Mesenchymal stem cell (in vitro differentiated cells and primary cell): ENCODE measurements around the gene RCAN1.

ENCODE experiments used
- DNase-seq: peaks from one replicate; pipeline ENCODE4 v3.0.0-alpha.2; 2013
- H2AFZ ChIP-seq: one replicate; pipeline ENCODE4 v1.6.1; 2013; ENCODE audit warnings: low read depth, mild to moderate bottlenecking, control low read depth, inconsistent platforms, low read length, moderate library complexity
- H2AK5ac ChIP-seq: 2 replicates; pipeline ENCODE4 v1.6.1; 2013; ENCODE audit warnings: low read length, moderate library complexity, mild to moderate bottlenecking, inconsistent platforms; ENCODE audit not compliant: severe bottlenecking
- H2BK120ac ChIP-seq: one replicate; pipeline ENCODE4 v1.6.1; 2013; ENCODE audit warnings: low read depth, mild to moderate bottlenecking, inconsistent platforms, low read length, moderate library complexity
- H2BK12ac ChIP-seq, 2 experiments: one replicate each; pipeline ENCODE4 v1.6.1; 2013; ENCODE audit warnings: inconsistent platforms in 2 of 2, low read length in 2 of 2, mild to moderate bottlenecking in 2 of 2, moderate library complexity in 2 of 2, control low read depth in 1 of 2
- H2BK15ac ChIP-seq: one replicate; pipeline ENCODE4 v1.6.1; 2013; ENCODE audit warnings: mild to moderate bottlenecking, low read depth, inconsistent platforms; ENCODE audit not compliant: poor library complexity, severe bottlenecking
- H2BK5ac ChIP-seq: 2 replicates; pipeline ENCODE4 v1.6.1; 2013; ENCODE audit warnings: low read depth, mild to moderate bottlenecking, low read length, control low read depth, inconsistent platforms; ENCODE audit not compliant: poor library complexity, severe bottlenecking
- H3K14ac ChIP-seq, 2 experiments: one replicate each; pipeline ENCODE4 v1.6.1; 2013; ENCODE audit warnings: inconsistent platforms in 2 of 2, low read length in 2 of 2, control low read depth in 1 of 2, mild to moderate bottlenecking in 1 of 2, moderate library complexity in 1 of 2
- H3K18ac ChIP-seq, 2 experiments: one replicate each; pipeline ENCODE4 v1.6.1; 2013; ENCODE audit warnings: inconsistent platforms in 2 of 2, low read length in 2 of 2, control low read depth in 1 of 2, low read depth in 1 of 2, mild to moderate bottlenecking in 1 of 2
- H3K23ac ChIP-seq, 2 experiments: one replicate each; pipeline ENCODE4 v1.6.1; 2013; ENCODE audit warnings: inconsistent platforms in 2 of 2, low read length in 2 of 2, mild to moderate bottlenecking in 2 of 2, moderate library complexity in 2 of 2, control low read depth in 1 of 2
- H3K27ac ChIP-seq: 2 replicates; pipeline ENCODE4 v1.5.1; 2013; ENCODE audit warnings: mild to moderate bottlenecking, moderate library complexity, low read length, control low read depth, inconsistent platforms; ENCODE audit not compliant: poor library complexity, severe bottlenecking
- H3K27me3 ChIP-seq, 2 experiments: 2 replicates each; pipeline versions ENCODE4 v1.6.1 to v1.7.0; 2013; ENCODE audit warnings: low read length in 2 of 2, mild to moderate bottlenecking in 2 of 2, moderate library complexity in 2 of 2, control low read depth in 1 of 2, inconsistent platforms in 1 of 2; ENCODE audit not compliant: control insufficient read depth in 1 of 2, insufficient read depth in 1 of 2
- H3K36me3 ChIP-seq, 2 experiments: 2 replicates each; pipeline versions ENCODE4 v1.6.1 to v1.7.0; 2013; ENCODE audit warnings: low read length in 2 of 2, control low read depth in 1 of 2, inconsistent platforms in 1 of 2, low read depth in 1 of 2, mild to moderate bottlenecking in 1 of 2; ENCODE audit not compliant: insufficient read depth in 2 of 2, control insufficient read depth in 1 of 2
- H3K4ac ChIP-seq, 2 experiments: one replicate each; pipeline ENCODE4 v1.6.1; 2013; ENCODE audit warnings: inconsistent platforms in 2 of 2, low read length in 2 of 2, mild to moderate bottlenecking in 2 of 2, moderate library complexity in 2 of 2, control low read depth in 1 of 2, low read depth in 1 of 2
- H3K4me1 ChIP-seq: 2 replicates; pipeline ENCODE4 v1.6.1; 2013; ENCODE audit warnings: low read depth, low read length, control low read depth; ENCODE audit not compliant: control insufficient read depth, insufficient read depth
- H3K4me2 ChIP-seq: 2 replicates; pipeline ENCODE4 v1.6.1; 2013; ENCODE audit warnings: low read length, mild to moderate bottlenecking, inconsistent platforms; ENCODE audit not compliant: poor library complexity, severe bottlenecking
- H3K4me3 ChIP-seq, 2 experiments: 2 replicates each; pipeline versions ENCODE4 v1.5.1 to v1.7.0; 2013; ENCODE audit warnings: low read length in 2 of 2, mild to moderate bottlenecking in 2 of 2, control low read depth in 1 of 2, low read depth in 1 of 2; ENCODE audit not compliant: insufficient read depth in 1 of 2
- H3K79me1 ChIP-seq: replicated peaks from 2 replicates; pipeline ENCODE4 v1.6.1; 2013; ENCODE audit warnings: mild to moderate bottlenecking, control low read depth, low read length, inconsistent platforms; ENCODE audit not compliant: poor library complexity, severe bottlenecking
- H3K9ac ChIP-seq: 2 replicates; pipeline ENCODE4 v1.7.0; 2013; ENCODE audit warnings: mild to moderate bottlenecking, low read length, moderate library complexity
- H3K9me3 ChIP-seq: 2 replicates; pipeline ENCODE4 v1.7.0; 2013; ENCODE audit warnings: mild to moderate bottlenecking, low read length; ENCODE audit not compliant: control insufficient read depth
- H4K8ac ChIP-seq: one replicate; pipeline ENCODE4 v1.6.1; 2013; ENCODE audit warnings: inconsistent platforms, mild to moderate bottlenecking, low read length, moderate library complexity
- H4K91ac ChIP-seq: one replicate; pipeline ENCODE4 v1.6.1; 2013; ENCODE audit warnings: mild to moderate bottlenecking, low read length, inconsistent platforms
- WGBS: methylation state at CpG from one replicate; pipeline ENCODE4 v1.1.7; 2013; ENCODE audit warnings: mixed read lengths; 5-methylcytosine and 5-hydroxymethylcytosine counted together

The RCAN1 gene

GRCh38 chr21:34518301-34518700, 96.6 kb downstream of the RCAN1 start:
- H4K91ac ChIP-seq = no peak overlapping the region
- peaks cover 35% of the 10 kb centered on the region for H3K4me1 ChIP-seq
- no peak overlapping the region for H2AK5ac ChIP-seq
- no peak overlapping the region for H2BK120ac ChIP-seq
- no peak overlapping the region for H3K4me3 ChIP-seq
- H4K8ac ChIP-seq = no peak overlapping the region
- H3K4me2 ChIP-seq = no peak overlapping the region
- no peaks in the 10 kb centered on the region for H3K27me3 ChIP-seq
- H3K4ac ChIP-seq = no peak overlapping the region
- H3K9ac ChIP-seq = no peak overlapping the region
- H3K27ac ChIP-seq = peak overlapping the region; percentile 45
- no peak overlapping the region for H3K14ac ChIP-seq
- H3K36me3 ChIP-seq = peaks cover 53 to 77% of the 10 kb centered on the region in 2 experiments
- H2BK5ac ChIP-seq = no peak overlapping the region
- no peaks in the 10 kb centered on the region for H3K9me3 ChIP-seq
- H3K18ac ChIP-seq = no peak overlapping the region
- H2BK12ac ChIP-seq = no peak overlapping the region
- 97% methylated on average over 5 of the region's 5 CpGs for WGBS
- no peak for DNase-seq
- H2AFZ ChIP-seq = no peak overlapping the region
- no peak overlapping the region for H3K23ac ChIP-seq
- H3K79me1 ChIP-seq = peaks cover 9% of the 10 kb centered on the region
- no peak overlapping the region for H2BK15ac ChIP-seq

GRCh38 chr21:34517491-34518245, 97.2 kb downstream of the RCAN1 start:
- H4K91ac ChIP-seq = no peak overlapping the region
- no peak overlapping the region for H3K9ac ChIP-seq
- no peak overlapping the region for H2BK12ac ChIP-seq
- no peak overlapping the region for H4K8ac ChIP-seq
- no peak overlapping the region for H3K4ac ChIP-seq
- peak overlapping the region; percentile 17 for H3K27ac ChIP-seq
- no peak overlapping the region for H2BK15ac ChIP-seq
- no peaks in the 10 kb centered on the region for H3K9me3 ChIP-seq
- H3K23ac ChIP-seq = no peak overlapping the region
- peak; percentile 36 for DNase-seq
- no peak overlapping the region for H3K4me2 ChIP-seq
- H3K27me3 ChIP-seq = no peaks in the 10 kb centered on the region
- H3K14ac ChIP-seq = no peak overlapping the region
- H3K18ac ChIP-seq = no peak overlapping the region
- H3K4me3 ChIP-seq = no peak overlapping the region
- no peak overlapping the region for H2BK5ac ChIP-seq
- peaks cover 30% of the 10 kb centered on the region for H3K4me1 ChIP-seq
- 95% methylated on average over 21 of the region's 22 CpGs for WGBS
- H2BK120ac ChIP-seq = no peak overlapping the region
- H2AK5ac ChIP-seq = no peak overlapping the region
- no peak overlapping the region for H2AFZ ChIP-seq
- H3K36me3 ChIP-seq = peaks cover 48 to 71% of the 10 kb centered on the region in 2 experiments
- peaks cover 6% of the 10 kb centered on the region for H3K79me1 ChIP-seq

GRCh38 chr21:34517039-34517438, 97.9 kb downstream of the RCAN1 start:
- Histone ChIP-seq H3K4me2 (no peak overlapping the region), H3K14ac (no peak overlapping the region), H3K36me3 (peaks cover 42 to 66% of the 10 kb centered on the region in 2 experiments), H2BK120ac (no peak overlapping the region), H2BK15ac (no peak overlapping the region), H3K9me3 (no peaks in the 10 kb centered on the region), H4K91ac (no peak overlapping the region), H2AFZ (no peak overlapping the region), H3K27me3 (no peaks in the 10 kb centered on the region), H3K18ac (no peak overlapping the region), H2BK5ac (no peak overlapping the region), H3K4me1 (peaks cover 27% of the 10 kb centered on the region), H2BK12ac (no peak overlapping the region), H2AK5ac (no peak overlapping the region), H3K23ac (no peak overlapping the region), H3K9ac (no peak overlapping the region), H3K79me1 (peaks cover 6% of the 10 kb centered on the region), H3K4me3 (no peak overlapping the region), H4K8ac (no peak overlapping the region), H3K27ac (no peak overlapping the region), H3K4ac (no peak overlapping the region)
- no peak for DNase-seq
- 91% methylated on average over 5 of the region's 5 CpGs for WGBS

- no peak overlapping the region for H3K23ac ChIP-seq
- no peaks in the 10 kb centered on the region for H3K9me3 ChIP-seq
- no peak overlapping the region for H2BK120ac ChIP-seq
- H2BK12ac ChIP-seq = no peak overlapping the region
- no peak overlapping the region for H4K8ac ChIP-seq
- no peak overlapping the region for H2AFZ ChIP-seq
- H2BK5ac ChIP-seq = no peak overlapping the region
- no peak overlapping the region for H2BK15ac ChIP-seq
- no peak overlapping the region for H3K4ac ChIP-seq
- peaks cover 27 to 42% of the 10 kb centered on the region in 2 experiments for H3K36me3 ChIP-seq
- WGBS = 98% methylated on average over 9 of the region's 10 CpGs
- no peak overlapping the region for H3K9ac ChIP-seq
- H3K27me3 ChIP-seq = no peaks in the 10 kb centered on the region
- H3K4me3 ChIP-seq = no peak overlapping the region
- H4K91ac ChIP-seq = no peak overlapping the region
- no peak for DNase-seq
- H3K27ac ChIP-seq = no peak overlapping the region
- no peak overlapping the region for H3K18ac ChIP-seq
- H3K4me1 ChIP-seq = peaks cover 17% of the 10 kb centered on the region
- no peak overlapping the region for H2AK5ac ChIP-seq
- no peak overlapping the region for H3K14ac ChIP-seq
- H3K79me1 ChIP-seq = peaks cover 6% of the 10 kb centered on the region
- H3K4me2 ChIP-seq = no peak overlapping the region
These were observed 100.3 kb downstream of the RCAN1 start for GRCh38 chr21:34514576-34515115.
